Osteoblast (primary cell): ENCODE results near the gene CYP2D6. TPM values are rescaled to one million over a fixed set of nuclear protein-coding genes. Genes with fewer than 3 reads are reported as not detected.

Source experiments
- DNase-seq: peaks from one replicate; pipeline ENCODE4 v3.0.0; 2011; ENCODE audit warnings: low spot score, mixed read lengths; ENCODE audit not compliant: insufficient read length; ENCODE audit errors: missing footprints
- H2AFZ ChIP-seq: 2 replicates; pipeline ENCODE4 v1.6.0; 2011; ENCODE audit warnings: mild to moderate bottlenecking, low read length
- H3K27ac ChIP-seq: 2 replicates; pipeline ENCODE4 v1.5.1; 2011; ENCODE audit warnings: mild to moderate bottlenecking, low read depth, low read length, moderate library complexity
- H3K27me3 ChIP-seq: 2 replicates; pipeline ENCODE4 v1.6.0; 2012; ENCODE audit warnings: mild to moderate bottlenecking, control low read depth, inconsistent platforms, low read length, moderate library complexity; ENCODE audit not compliant: insufficient read depth
- H3K36me3 ChIP-seq: 2 replicates; pipeline ENCODE4 v1.5.1; 2011; ENCODE audit warnings: mild to moderate bottlenecking, low read length, control low read depth, moderate library complexity; ENCODE audit not compliant: insufficient read depth
- H3K4me1 ChIP-seq: 2 replicates; pipeline ENCODE4 v1.5.1; 2011; ENCODE audit warnings: mild to moderate bottlenecking, low read length, control low read depth, moderate library complexity; ENCODE audit not compliant: insufficient read depth
- H3K4me2 ChIP-seq: 2 replicates; pipeline ENCODE4 v1.6.0; 2011; ENCODE audit warnings: mild to moderate bottlenecking, low read length; ENCODE audit not compliant: insufficient read depth
- H3K4me3 ChIP-seq: fragments of 200-600 bp; sonication (generic); 3 replicates; pipeline ENCODE4 v1.5.1; 2012; ENCODE audit warnings: mild to moderate bottlenecking, low read length, inconsistent platforms; ENCODE audit not compliant: insufficient read depth
- H3K79me2 ChIP-seq: 2 replicates; pipeline ENCODE4 v1.6.0; 2012; ENCODE audit warnings: mild to moderate bottlenecking, low read length, control low read depth, inconsistent platforms; ENCODE audit not compliant: insufficient read depth
- H3K9me3 ChIP-seq: 2 replicates; pipeline ENCODE4 v1.5.1; 2011; ENCODE audit warnings: low read depth, low read length, control low read depth
- H4K20me1 ChIP-seq: 2 replicates; pipeline ENCODE4 v1.6.0; 2012; ENCODE audit warnings: mild to moderate bottlenecking, low read length, control low read depth; ENCODE audit not compliant: insufficient read depth
- total RNA-seq: library from RNA; depleted of rRNA; stranded (reverse); fragments of >200 nt; gene quantifications from 2 replicates; pipeline ENCODE4 v1.2.3, GENCODE V29; 2012
- TF ChIP-seq, protein P1 (sequence below): IDR thresholded peaks from 2 replicates; pipeline ENCODE4 v1.5.1; 2011; ENCODE audit warnings: mild to moderate bottlenecking, low read depth, low read length, moderate library complexity; ENCODE audit errors: extremely low read depth

The CYP2D6 gene
- total RNA-seq, 1 donor: 0.36 TPM

DNA sequence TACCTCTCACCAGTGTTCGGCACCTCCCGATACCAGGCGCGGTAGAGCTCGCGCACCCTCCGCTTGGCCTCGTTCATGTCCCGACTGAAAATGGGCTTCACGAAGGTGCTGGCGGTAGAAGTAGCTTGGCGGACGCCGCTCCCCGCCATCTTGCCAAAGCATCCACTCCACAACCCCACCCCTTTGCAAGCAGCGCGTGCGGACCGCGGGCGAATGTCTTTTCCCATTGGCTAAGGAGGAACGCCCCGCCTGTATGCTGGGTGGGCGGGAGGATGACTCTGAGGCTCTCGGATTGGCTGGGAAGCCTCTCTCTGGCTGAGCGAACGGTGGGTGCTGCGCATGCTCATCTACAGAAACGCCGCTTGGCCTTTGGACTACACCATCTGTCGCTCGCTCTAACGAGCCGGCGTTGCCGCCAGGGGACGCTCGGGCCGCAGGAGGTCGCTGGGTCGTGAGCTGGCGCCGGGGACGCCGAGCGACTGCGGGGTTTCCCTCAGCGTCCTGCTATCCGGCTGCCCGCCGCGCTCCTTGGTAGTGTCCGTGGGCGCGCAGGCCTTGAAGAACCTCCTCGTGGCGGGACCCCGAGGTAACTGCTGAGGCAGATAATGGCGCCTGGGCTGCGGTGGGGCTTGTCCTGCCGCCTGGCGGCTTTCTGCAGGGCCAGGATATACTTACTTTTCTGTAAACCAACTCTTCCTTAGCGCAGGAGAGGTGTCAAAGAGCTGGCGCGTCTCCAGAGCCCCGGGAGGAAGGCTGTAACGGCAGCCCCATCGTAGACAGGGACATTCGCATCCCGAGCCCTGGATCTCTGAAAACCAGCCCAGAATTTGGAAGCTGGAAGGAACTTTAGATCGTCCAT is 39.8 kb downstream of the CYP2D6 start, which contains the start of gene NDUFA6:
NDUFA6 (minus strand) TSS at position 177 of the 859 bp plus-strand sequence; CDS start at position 149, 28 bp downstream.
- no peaks in the 10 kb centered on the region for H3K9me3 ChIP-seq
- TF ChIP-seq, protein P1, sequence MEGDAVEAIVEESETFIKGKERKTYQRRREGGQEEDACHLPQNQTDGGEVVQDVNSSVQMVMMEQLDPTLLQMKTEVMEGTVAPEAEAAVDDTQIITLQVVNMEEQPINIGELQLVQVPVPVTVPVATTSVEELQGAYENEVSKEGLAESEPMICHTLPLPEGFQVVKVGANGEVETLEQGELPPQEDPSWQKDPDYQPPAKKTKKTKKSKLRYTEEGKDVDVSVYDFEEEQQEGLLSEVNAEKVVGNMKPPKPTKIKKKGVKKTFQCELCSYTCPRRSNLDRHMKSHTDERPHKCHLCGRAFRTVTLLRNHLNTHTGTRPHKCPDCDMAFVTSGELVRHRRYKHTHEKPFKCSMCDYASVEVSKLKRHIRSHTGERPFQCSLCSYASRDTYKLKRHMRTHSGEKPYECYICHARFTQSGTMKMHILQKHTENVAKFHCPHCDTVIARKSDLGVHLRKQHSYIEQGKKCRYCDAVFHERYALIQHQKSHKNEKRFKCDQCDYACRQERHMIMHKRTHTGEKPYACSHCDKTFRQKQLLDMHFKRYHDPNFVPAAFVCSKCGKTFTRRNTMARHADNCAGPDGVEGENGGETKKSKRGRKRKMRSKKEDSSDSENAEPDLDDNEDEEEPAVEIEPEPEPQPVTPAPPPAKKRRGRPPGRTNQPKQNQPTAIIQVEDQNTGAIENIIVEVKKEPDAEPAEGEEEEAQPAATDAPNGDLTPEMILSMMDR: peak; percentile 87
- peak within 1 kb of the TSS; percentile 88 for H3K4me2 ChIP-seq
- peaks cover 35% of the 10 kb centered on the region for H3K79me2 ChIP-seq
- H4K20me1 ChIP-seq: peaks cover 3% of the 10 kb centered on the region
- peak within 1 kb of the TSS; percentile 99 for H2AFZ ChIP-seq
- H3K4me1 ChIP-seq: peaks cover 7% of the 10 kb centered on the region
- H3K36me3 ChIP-seq: peaks cover 17% of the 10 kb centered on the region
- peak within 1 kb of the TSS; percentile 100 for H3K4me3 ChIP-seq
- no peaks in the 10 kb centered on the region for H3K27me3 ChIP-seq
- peak; percentile 99 for DNase-seq
- peak within 1 kb of the TSS; percentile 97 for H3K27ac ChIP-seq

DNA sequence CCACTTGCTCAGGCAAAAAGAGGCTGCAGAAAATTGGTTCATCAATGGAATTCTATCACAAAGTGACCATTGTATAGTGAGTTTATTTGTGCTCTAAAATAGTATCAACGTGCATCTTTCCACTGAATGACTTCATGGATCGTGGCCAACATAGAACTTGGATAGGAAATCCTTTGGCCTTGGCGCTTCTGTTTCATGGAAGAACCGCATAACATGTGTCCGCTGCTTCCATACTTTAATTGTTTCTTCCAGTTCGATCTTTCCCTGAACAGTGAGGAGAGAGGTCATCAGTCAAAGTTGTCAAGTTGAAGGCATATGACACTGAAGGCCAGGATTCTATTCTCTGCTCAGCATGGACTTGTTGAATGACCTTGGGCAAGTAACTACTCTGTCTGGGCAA is 44.6 kb downstream of the CYP2D6 start:
- H3K36me3 ChIP-seq: peaks cover 42% of the 10 kb centered on the region
- TF ChIP-seq, protein P1: no peak
- H3K4me3 ChIP-seq: no peak overlapping the region
- H3K79me2 ChIP-seq: peaks cover 57% of the 10 kb centered on the region
- H3K4me1 ChIP-seq: no peaks in the 10 kb centered on the region
- H3K4me2 ChIP-seq: no peak overlapping the region
- no peak overlapping the region for H3K27ac ChIP-seq
- DNase-seq: no peak
- peaks cover 3% of the 10 kb centered on the region for H4K20me1 ChIP-seq
- no peaks in the 10 kb centered on the region for H3K27me3 ChIP-seq
- H2AFZ ChIP-seq: no peak overlapping the region
- no peaks in the 10 kb centered on the region for H3K9me3 ChIP-seq

DNA sequence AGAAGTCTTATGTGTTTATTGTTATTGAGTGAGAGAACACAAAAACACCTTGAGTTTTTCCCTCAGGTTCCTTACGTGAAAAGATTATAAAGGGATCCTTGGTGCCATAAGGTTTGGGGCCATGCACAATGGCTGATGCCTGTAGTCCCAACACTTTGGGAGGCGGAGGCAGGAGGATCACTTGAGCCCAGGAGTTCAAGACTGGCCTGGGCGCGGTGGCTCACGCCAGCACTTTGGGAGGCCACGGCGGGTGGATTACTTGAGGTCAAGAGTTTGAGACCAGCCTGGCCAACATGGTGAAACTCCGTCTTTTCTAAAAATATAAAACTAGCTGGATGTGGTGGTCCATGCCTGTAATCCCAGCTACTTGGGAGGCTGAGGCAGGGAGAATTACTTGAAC is 45.7 kb downstream of the CYP2D6 start:
- no peaks in the 10 kb centered on the region for H3K27me3 ChIP-seq
- H3K36me3 ChIP-seq: peaks cover 42% of the 10 kb centered on the region
- H3K27ac ChIP-seq: no peak overlapping the region
- H3K4me1 ChIP-seq: peaks cover 3% of the 10 kb centered on the region
- H3K4me3 ChIP-seq: no peak overlapping the region
- H4K20me1 ChIP-seq: peaks cover 3% of the 10 kb centered on the region
- TF ChIP-seq, protein P1: no peak
- peaks cover 53% of the 10 kb centered on the region for H3K79me2 ChIP-seq
- DNase-seq: no peak
- H2AFZ ChIP-seq: no peak overlapping the region
- no peaks in the 10 kb centered on the region for H3K9me3 ChIP-seq
- H3K4me2 ChIP-seq: no peak overlapping the region

DNA sequence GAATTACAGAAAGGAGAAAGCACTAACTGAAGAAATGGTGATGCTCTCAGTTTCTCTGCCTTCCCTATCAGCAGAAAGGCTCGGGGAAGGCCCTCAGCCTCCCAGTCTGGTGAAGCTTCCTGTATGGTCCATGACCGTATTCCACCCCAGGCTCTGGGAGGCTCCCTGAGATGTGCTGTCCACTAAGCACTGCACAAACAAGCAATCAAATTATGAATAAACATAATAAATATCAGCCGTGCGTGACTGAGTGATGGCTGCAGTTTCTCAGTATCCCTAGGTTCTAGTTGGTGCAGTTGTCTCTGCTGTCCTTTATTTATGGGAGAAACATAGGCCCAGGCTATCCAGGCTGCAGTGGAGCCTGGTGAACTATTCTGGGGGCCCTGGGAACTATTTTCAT is 47.5 kb downstream of the CYP2D6 start:
- no peak for DNase-seq
- H3K79me2 ChIP-seq: peaks cover 37% of the 10 kb centered on the region
- H3K27ac ChIP-seq: no peak overlapping the region
- no peaks in the 10 kb centered on the region for H4K20me1 ChIP-seq
- H3K4me2 ChIP-seq: no peak overlapping the region
- no peak overlapping the region for H2AFZ ChIP-seq
- no peaks in the 10 kb centered on the region for H3K27me3 ChIP-seq
- TF ChIP-seq, protein P1: no peak
- H3K9me3 ChIP-seq: no peaks in the 10 kb centered on the region
- H3K4me1 ChIP-seq: peaks cover 10% of the 10 kb centered on the region
- H3K36me3 ChIP-seq: peaks cover 43% of the 10 kb centered on the region
- no peak overlapping the region for H3K4me3 ChIP-seq
